Measurements from ENCODE around the gene TNFRSF1A. TPM values are rescaled to one million over a fixed set of nuclear protein-coding genes. Genes with fewer than 3 reads are reported as not detected.
"Not testable (repeated sequence)": the region's sequence is repeated elsewhere in the genome, so short reads cannot be mapped to it uniquely, and the experiment has no call there.

The TNFRSF1A gene
- total RNA-seq, 1 donor, result 75.2 TPM

- H3K9me3 ChIP-seq (ENCODE audit: low read depth, low read length), result no peaks in the 10 kb centered on the region
- peaks cover 11% of the 10 kb centered on the region for H3K4me1 ChIP-seq (ENCODE audit: insufficient read depth, low read length)
- H3K4me3 ChIP-seq (ENCODE audit: low read length), result no peak overlapping the region
- H3K27me3 ChIP-seq (ENCODE audit: insufficient read depth, low read length), result no peaks in the 10 kb centered on the region
Observed at GRCh38 chr12:6303071-6303470, 38.8 kb downstream of the TNFRSF1A start.

- Histone ChIP-seq H3K4me1 (ENCODE audit: insufficient read depth, low read length) (peaks cover 7% of the 10 kb centered on the region), H3K4me3 (ENCODE audit: low read length) (no peak overlapping the region), H3K27me3 (ENCODE audit: insufficient read depth, low read length) (no peaks in the 10 kb centered on the region), H3K9me3 (ENCODE audit: low read depth, low read length) (no peaks in the 10 kb centered on the region)
Observed at GRCh38 chr12:6302621-6303020, 39.3 kb downstream of the TNFRSF1A start.

GRCh38 chr12:6301721-6302120, 40.2 kb downstream of the TNFRSF1A start:
- H3K9me3 ChIP-seq (ENCODE audit: low read depth, low read length), result no peaks in the 10 kb centered on the region
- H3K27me3 ChIP-seq (ENCODE audit: insufficient read depth, low read length), result no peaks in the 10 kb centered on the region
- H3K4me1 ChIP-seq (ENCODE audit: insufficient read depth, low read length), result no peaks in the 10 kb centered on the region
- H3K4me3 ChIP-seq (ENCODE audit: low read length), result no peak overlapping the region

GRCh38 chr12:6297170-6297569, 44.7 kb downstream of the TNFRSF1A start:
- H3K9me3 ChIP-seq (ENCODE audit: low read depth, low read length), result no peaks in the 10 kb centered on the region
- H3K4me1 ChIP-seq (ENCODE audit: insufficient read depth, low read length), result no peaks in the 10 kb centered on the region
- H3K4me3 ChIP-seq (ENCODE audit: low read length), result no peak overlapping the region
- no peaks in the 10 kb centered on the region for H3K27me3 ChIP-seq (ENCODE audit: insufficient read depth, low read length)

- Histone ChIP-seq H3K9me3 (ENCODE audit: low read depth, low read length) (no peaks in the 10 kb centered on the region), H3K4me3 (ENCODE audit: low read length) (no peak overlapping the region)
Observed at GRCh38 chr12:6295094-6295811, 46.6 kb downstream of the TNFRSF1A start.

GRCh38 chr12:6294156-6295093, 47.5 kb downstream of the TNFRSF1A start:
- H3K4me3 ChIP-seq (ENCODE audit: low read length), result no peak overlapping the region
- no peaks in the 10 kb centered on the region for H3K27me3 ChIP-seq (ENCODE audit: insufficient read depth, low read length)
- no peaks in the 10 kb centered on the region for H3K4me1 ChIP-seq (ENCODE audit: insufficient read depth, low read length)
- H3K9me3 ChIP-seq (ENCODE audit: low read depth, low read length), result no peaks in the 10 kb centered on the region

More at GRCh38 chr12:6295094-6295811, 46.6 kb downstream of the TNFRSF1A start:
- Histone ChIP-seq H3K4me1 (ENCODE audit: insufficient read depth, low read length) (no peaks in the 10 kb centered on the region), H3K27me3 (ENCODE audit: insufficient read depth, low read length) (no peaks in the 10 kb centered on the region)

GRCh38 chr12:6292606-6293005, 49.3 kb downstream of the TNFRSF1A start:
- Histone ChIP-seq H3K27me3 (ENCODE audit: insufficient read depth, low read length) (no peaks in the 10 kb centered on the region), H3K9me3 (ENCODE audit: low read depth, low read length) (no peaks in the 10 kb centered on the region), H3K4me3 (ENCODE audit: low read length) (no peak overlapping the region), H3K4me1 (ENCODE audit: insufficient read depth, low read length) (no peaks in the 10 kb centered on the region)

- H3K9me3 ChIP-seq (ENCODE audit: low read depth, low read length); H3K4me1 ChIP-seq (ENCODE audit: insufficient read depth, low read length); H3K27me3 ChIP-seq (ENCODE audit: insufficient read depth, low read length); H3K4me3 ChIP-seq (ENCODE audit: low read length): not testable (repeated sequence)
Observed at GRCh38 chr12:6289906-6290305, 52.0 kb downstream of the TNFRSF1A start.

GRCh38 chr12:6289081-6289480, 52.8 kb downstream of the TNFRSF1A start:
- H3K4me3 ChIP-seq (ENCODE audit: low read length); H3K4me1 ChIP-seq (ENCODE audit: insufficient read depth, low read length); H3K27me3 ChIP-seq (ENCODE audit: insufficient read depth, low read length); H3K9me3 ChIP-seq (ENCODE audit: low read depth, low read length): not testable (repeated sequence)

- no peaks in the 10 kb centered on the region for H3K27me3 ChIP-seq (ENCODE audit: insufficient read depth, low read length)
- H3K9me3 ChIP-seq (ENCODE audit: low read depth, low read length), result no peaks in the 10 kb centered on the region
- no peaks in the 10 kb centered on the region for H3K4me1 ChIP-seq (ENCODE audit: insufficient read depth, low read length)
- H3K4me3 ChIP-seq (ENCODE audit: low read length), result no peak overlapping the region
Observed at GRCh38 chr12:6288235-6288634, 53.6 kb downstream of the TNFRSF1A start.

- Histone ChIP-seq H3K4me1 (ENCODE audit: insufficient read depth, low read length) (no peaks in the 10 kb centered on the region), H3K9me3 (ENCODE audit: low read depth, low read length) (no peaks in the 10 kb centered on the region), H3K27me3 (ENCODE audit: insufficient read depth, low read length) (no peaks in the 10 kb centered on the region), H3K4me3 (ENCODE audit: low read length) (no peak overlapping the region)
Observed at GRCh38 chr12:6285532-6286306, 56.2 kb downstream of the TNFRSF1A start.

GRCh38 chr12:6285063-6285477, 56.8 kb downstream of the TNFRSF1A start:
- no peak overlapping the region for H3K4me3 ChIP-seq (ENCODE audit: low read length)
- H3K9me3 ChIP-seq (ENCODE audit: low read depth, low read length), result no peaks in the 10 kb centered on the region
- H3K27me3 ChIP-seq (ENCODE audit: insufficient read depth, low read length), result peaks cover 1% of the 10 kb centered on the region
- H3K4me1 ChIP-seq (ENCODE audit: insufficient read depth, low read length), result no peaks in the 10 kb centered on the region

- Histone ChIP-seq H3K27me3 (ENCODE audit: insufficient read depth, low read length) (peaks cover 5% of the 10 kb centered on the region), H3K4me3 (ENCODE audit: low read length) (no peak overlapping the region), H3K4me1 (ENCODE audit: insufficient read depth, low read length) (no peaks in the 10 kb centered on the region), H3K9me3 (ENCODE audit: low read depth, low read length) (no peaks in the 10 kb centered on the region)
Observed at GRCh38 chr12:6284273-6284672, 57.6 kb downstream of the TNFRSF1A start.

GRCh38 chr12:6282453-6282840, 59.4 kb downstream of the TNFRSF1A start:
- Histone ChIP-seq H3K4me3 (ENCODE audit: low read length) (no peak overlapping the region), H3K9me3 (ENCODE audit: low read depth, low read length) (no peaks in the 10 kb centered on the region), H3K4me1 (ENCODE audit: insufficient read depth, low read length) (peaks cover 10% of the 10 kb centered on the region), H3K27me3 (ENCODE audit: insufficient read depth, low read length) (peaks cover 14% of the 10 kb centered on the region)

Data from mononuclear cell (primary cell).